Endothelial cell of umbilical vein (primary cell): ENCODE data around the gene PDE3B. TPM values are rescaled to one million over a fixed set of nuclear protein-coding genes. Genes with fewer than 3 reads are reported as not detected.
"Not testable (repeated sequence)": the region's sequence is repeated elsewhere in the genome, so short reads cannot be mapped to it uniquely, and the experiment has no call there.

Experiments
- BruUV-seq: library from RNA; stranded (reverse); fragments of 400-500 nt; replicated peaks from 2 replicates; lab custom pipeline; 2021; lab: Mats Ljungman, UMichigan
- CTCF ChIA-PET: fragments of 300-600, 350-600 bp; sonication (Branson Sonifier 250); formaldehyde crosslinking; loops from one replicate; lab custom pipeline; 2021; ENCODE audit warnings: antibody characterized with exemption, inconsistent platforms; lab: Charles Lee
- POLR2A ChIA-PET: fragments of 300-600, 350-600 bp; sonication (Branson Sonifier 250); formaldehyde crosslinking; loops from one replicate; lab custom pipeline; 2021; ENCODE audit warnings: antibody characterized with exemption, inconsistent platforms; lab: Charles Lee
- DNase-seq: peaks from one replicate; pipeline ENCODE4 v3.0.0-alpha.2; 2011; ENCODE audit warnings: low read depth, low spot score
- FAIRE-seq: peaks from 2 replicates; lab custom pipeline; 2011; peaks lifted over from hg19 to GRCh38; lab: Jason Lieb, UNC
- H2AFZ ChIP-seq: 2 replicates; pipeline ENCODE4 v1.6.0; 2012; ENCODE audit warnings: low read depth, low read length, control low read depth, inconsistent platforms
- H3K27ac ChIP-seq: 2 replicates; pipeline ENCODE4 v1.5.1; 2011; ENCODE audit warnings: low read depth, mild to moderate bottlenecking, control low read depth, low read length, moderate library complexity; ENCODE audit not compliant: insufficient read depth
- H3K27me3 ChIP-seq, 2 experiments: 2 replicates each; pipeline versions ENCODE4 v1.6.0 to v1.6.1; 2011; ENCODE audit warnings: low read length in 2 of 2, mixed read lengths in 1 of 2; ENCODE audit not compliant: control insufficient read depth in 2 of 2, insufficient read depth in 2 of 2
- H3K36me3 ChIP-seq, 2 experiments: 2 replicates in 1 of 2; 3 replicates in 1 of 2; pipeline ENCODE4 v1.5.1; 2011; ENCODE audit warnings: low read length in 2 of 2, mild to moderate bottlenecking in 1 of 2, moderate library complexity in 1 of 2; ENCODE audit not compliant: control insufficient read depth in 2 of 2, insufficient read depth in 2 of 2; ENCODE audit errors: extremely low read depth in 1 of 2
- H3K4me1 ChIP-seq: 3 replicates; pipeline ENCODE4 v1.5.1; 2011; ENCODE audit warnings: mild to moderate bottlenecking, low read length; ENCODE audit not compliant: control insufficient read depth, insufficient read depth; ENCODE audit errors: extremely low read depth
- H3K4me2 ChIP-seq: 2 replicates; pipeline ENCODE4 v1.6.1; 2011; ENCODE audit warnings: low read length, control low read depth, mixed read lengths; ENCODE audit not compliant: insufficient read depth
- H3K4me3 ChIP-seq, 3 experiments: fragments of 200-600 bp in 1 of 3; sonication (generic), shearing (Covaris generic) in 1 of 3; replicated peaks in 1 of 3; 2 replicates each; pipeline ENCODE4 v1.5.1; 2011 to 2016; ENCODE audit warnings: control low read depth in 3 of 3, low read length in 3 of 3, mild to moderate bottlenecking in 2 of 3, inconsistent platforms in 1 of 3, low read depth in 1 of 3, moderate library complexity in 1 of 3; ENCODE audit not compliant: insufficient read depth in 1 of 3
- H3K79me2 ChIP-seq: 2 replicates; pipeline ENCODE4 v1.6.0; 2012; ENCODE audit warnings: low read length, inconsistent platforms; ENCODE audit not compliant: control insufficient read depth, insufficient read depth
- H3K9ac ChIP-seq: replicated peaks from 2 replicates; pipeline ENCODE3; 2011; ENCODE audit warnings: low read length, control low read depth; ENCODE audit not compliant: insufficient read depth; ENCODE audit errors: extremely low read depth
- H3K9me1 ChIP-seq: replicated peaks from 3 replicates; pipeline ENCODE4 v1.6.0; 2011; ENCODE audit warnings: mild to moderate bottlenecking, low read length; ENCODE audit not compliant: control insufficient read depth, insufficient read depth; ENCODE audit errors: extremely low read depth
- H3K9me3 ChIP-seq: replicated peaks from 2 replicates; pipeline ENCODE4 v1.5.1; 2012; ENCODE audit warnings: low read length, inconsistent platforms; ENCODE audit not compliant: control insufficient read depth, insufficient read depth
- H4K20me1 ChIP-seq: replicated peaks from 2 replicates; pipeline ENCODE3; 2011; ENCODE audit warnings: mild to moderate bottlenecking, low read length; ENCODE audit not compliant: control insufficient read depth, insufficient read depth; ENCODE audit errors: extremely low read depth
- GATA2 ChIP-seq: IDR thresholded peaks from 2 replicates; pipeline ENCODE4 v1.7.0; 2011; ENCODE audit warnings: low read depth, mild to moderate bottlenecking, moderate library complexity, mixed read lengths, low read length; ENCODE audit not compliant: insufficient read length, insufficient read depth
- POLR2A ChIP-seq: IDR thresholded peaks from 2 replicates; pipeline ENCODE4 v1.6.1; 2012; ENCODE audit warnings: low read depth, mild to moderate bottlenecking, control low read depth, low read length
- POLR2AphosphoS5 ChIP-seq: IDR thresholded peaks from 2 replicates; pipeline ENCODE4 v1.6.1; 2012; ENCODE audit warnings: low read depth, mild to moderate bottlenecking, control low read depth, low read length, moderate library complexity; ENCODE audit not compliant: insufficient read depth
- dilution Hi-C: fragments of 300-500 bp; cut with MboI; formaldehyde crosslinking; loops from one replicate; pipeline ENCODE4 v1.15.0; 2019; ENCODE audit warnings: low sequenced_read_pairs; ENCODE audit not compliant: extremely low pct_ligation_motif_present
- intact Hi-C: fragments of 100-400 bp; cut with micrococcal nuclease; formaldehyde crosslinking; loops from one replicate; pipeline ENCODE4 v1.10.0; 2022
- polyA plus RNA-seq, 4 experiments: library from polyadenylated mRNA; depleted of rRNA in 3 of 4; stranded (reverse) in 3 of 4; unstranded in 1 of 4; fragments of >200 nt; gene quantifications; 2 replicates each; pipeline versions ENCODE4 v1.2.1 to v1.2.3, GENCODE V29; 2011 to 2012; ENCODE audit warnings: missing spikeins in 1 of 4
- total RNA-seq: library from RNA; stranded (reverse); gene quantifications from 2 replicates; pipeline ENCODE4 v1.2.3, GENCODE V29; 2021
- TF ChIP-seq, protein P1 (sequence below), 2 donors: IDR thresholded peaks; 1 replicate in 1 of 2; 2 replicates in 1 of 2; pipeline ENCODE4 v1.5.1; 2011; ENCODE audit warnings: low read length in 2 of 2, mild to moderate bottlenecking in 2 of 2, moderate library complexity in 2 of 2, control low read depth in 1 of 2, inconsistent platforms in 1 of 2, low read depth in 1 of 2; ENCODE audit not compliant: insufficient read depth in 1 of 2; ENCODE audit errors: extremely low read depth in 1 of 2

Gene PDE3B
- total and polyA plus RNA-seq, 2 donors (not counting 3 experiments of a cell fraction or from before 2014, with no cell fraction given): 0.26 to 1.9 TPM

DNA sequence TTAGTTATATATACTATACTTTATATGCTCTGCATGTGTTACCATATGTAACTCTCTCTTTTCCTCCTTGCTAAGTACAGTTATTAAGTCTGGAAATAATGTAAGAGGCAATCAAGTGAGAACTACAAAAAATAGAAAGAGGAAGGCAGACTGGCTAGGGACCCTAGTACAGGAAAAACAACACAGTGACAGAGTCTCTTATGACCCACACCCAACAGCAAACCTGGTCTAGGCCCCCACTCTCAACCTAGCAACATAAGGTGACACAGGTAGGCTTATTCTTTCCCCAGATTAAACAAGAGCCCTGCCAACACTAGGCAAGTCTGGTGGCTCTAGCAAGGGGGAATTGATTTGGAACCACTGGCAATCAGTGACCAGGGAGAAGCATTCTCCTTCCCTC lies 132.3 kb downstream of the PDE3B start:
- Histone ChIP-seq H3K4me2 (no peak overlapping the region), H3K4me1 (no peaks in the 10 kb centered on the region), H3K27me3 (no peaks in the 10 kb centered on the region), H3K9me3 (no peaks in the 10 kb centered on the region), H3K9ac (no peak overlapping the region), H3K4me3 (no peak overlapping the region), H3K9me1 (no peaks in the 10 kb centered on the region), H4K20me1 (no peaks in the 10 kb centered on the region), H2AFZ (no peak overlapping the region), H3K79me2 (no peaks in the 10 kb centered on the region), H3K36me3 (no peaks in the 10 kb centered on the region), H3K27ac (no peak overlapping the region)
- TF ChIP-seq POLR2A (no peak), POLR2AphosphoS5 (no peak), GATA2 (no peak)
- TF ChIP-seq, protein P1, sequence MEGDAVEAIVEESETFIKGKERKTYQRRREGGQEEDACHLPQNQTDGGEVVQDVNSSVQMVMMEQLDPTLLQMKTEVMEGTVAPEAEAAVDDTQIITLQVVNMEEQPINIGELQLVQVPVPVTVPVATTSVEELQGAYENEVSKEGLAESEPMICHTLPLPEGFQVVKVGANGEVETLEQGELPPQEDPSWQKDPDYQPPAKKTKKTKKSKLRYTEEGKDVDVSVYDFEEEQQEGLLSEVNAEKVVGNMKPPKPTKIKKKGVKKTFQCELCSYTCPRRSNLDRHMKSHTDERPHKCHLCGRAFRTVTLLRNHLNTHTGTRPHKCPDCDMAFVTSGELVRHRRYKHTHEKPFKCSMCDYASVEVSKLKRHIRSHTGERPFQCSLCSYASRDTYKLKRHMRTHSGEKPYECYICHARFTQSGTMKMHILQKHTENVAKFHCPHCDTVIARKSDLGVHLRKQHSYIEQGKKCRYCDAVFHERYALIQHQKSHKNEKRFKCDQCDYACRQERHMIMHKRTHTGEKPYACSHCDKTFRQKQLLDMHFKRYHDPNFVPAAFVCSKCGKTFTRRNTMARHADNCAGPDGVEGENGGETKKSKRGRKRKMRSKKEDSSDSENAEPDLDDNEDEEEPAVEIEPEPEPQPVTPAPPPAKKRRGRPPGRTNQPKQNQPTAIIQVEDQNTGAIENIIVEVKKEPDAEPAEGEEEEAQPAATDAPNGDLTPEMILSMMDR (IDR thresholded peaks at IDR 0.05; ENCODE audit: extremely low read depth in 1 of 2, insufficient read depth in 1 of 2, low read depth in 1 of 2, low read length in 2 of 2): no peak
- FAIRE-seq (no peak), DNase-seq (no peak)
- dilution Hi-C loops (no loop called here), intact Hi-C loops (no loop called here)
- ChIA-PET POLR2A (no interaction called here), CTCF (no interaction called here)
- BruUV-seq: no TSS peak

DNA sequence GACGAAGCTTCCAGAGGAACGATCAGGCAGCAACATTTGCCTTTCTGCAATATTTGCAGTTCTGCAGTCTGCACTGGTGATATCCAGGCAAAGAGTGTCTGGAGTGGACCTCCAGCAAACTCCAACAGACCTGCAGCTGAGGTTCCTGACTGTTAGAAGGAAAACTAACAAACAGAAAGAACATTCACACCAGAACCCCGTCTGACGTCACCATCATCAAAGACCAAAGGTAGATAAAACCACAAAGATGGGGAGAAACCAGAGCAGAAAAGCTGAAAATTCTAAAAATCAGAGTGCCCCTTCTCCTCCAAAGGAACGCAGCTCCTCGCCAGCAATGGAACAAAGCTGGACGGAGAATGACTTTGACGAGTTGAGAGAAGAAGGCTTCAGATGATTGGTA lies 134.9 kb downstream of the PDE3B start:
- H3K27me3 ChIP-seq, H3K9ac ChIP-seq, H4K20me1 ChIP-seq, BruUV-seq, H2AFZ ChIP-seq, H3K27ac ChIP-seq, H3K9me3 ChIP-seq, H3K4me3 ChIP-seq, H3K9me1 ChIP-seq, DNase-seq, H3K4me2 ChIP-seq, intact Hi-C loops, H3K36me3 ChIP-seq, FAIRE-seq, POLR2A ChIA-PET, H3K4me1 ChIP-seq, H3K79me2 ChIP-seq, dilution Hi-C loops: not testable (repeated sequence)
- CTCF ChIA-PET: interaction anchor here (1.1 to 3.0 kb wide), 2 partner anchors 11 to 129 kb away, joined by 4 to 9 read pairs; no protein-coding TSS in a partner anchor
